Medulla oblongata (tissue), 1 donor: ENCODE data around the gene FGR.
"Not testable (repeated sequence)": the region's sequence is repeated elsewhere in the genome, so short reads cannot be mapped to it uniquely, and the experiment has no call there.

Experiments
- DNase-seq: peaks from one replicate; pipeline ENCODE4 v3.0.0-alpha.2; 2015; ENCODE audit errors: extremely low spot score

FGR gene

DNA sequence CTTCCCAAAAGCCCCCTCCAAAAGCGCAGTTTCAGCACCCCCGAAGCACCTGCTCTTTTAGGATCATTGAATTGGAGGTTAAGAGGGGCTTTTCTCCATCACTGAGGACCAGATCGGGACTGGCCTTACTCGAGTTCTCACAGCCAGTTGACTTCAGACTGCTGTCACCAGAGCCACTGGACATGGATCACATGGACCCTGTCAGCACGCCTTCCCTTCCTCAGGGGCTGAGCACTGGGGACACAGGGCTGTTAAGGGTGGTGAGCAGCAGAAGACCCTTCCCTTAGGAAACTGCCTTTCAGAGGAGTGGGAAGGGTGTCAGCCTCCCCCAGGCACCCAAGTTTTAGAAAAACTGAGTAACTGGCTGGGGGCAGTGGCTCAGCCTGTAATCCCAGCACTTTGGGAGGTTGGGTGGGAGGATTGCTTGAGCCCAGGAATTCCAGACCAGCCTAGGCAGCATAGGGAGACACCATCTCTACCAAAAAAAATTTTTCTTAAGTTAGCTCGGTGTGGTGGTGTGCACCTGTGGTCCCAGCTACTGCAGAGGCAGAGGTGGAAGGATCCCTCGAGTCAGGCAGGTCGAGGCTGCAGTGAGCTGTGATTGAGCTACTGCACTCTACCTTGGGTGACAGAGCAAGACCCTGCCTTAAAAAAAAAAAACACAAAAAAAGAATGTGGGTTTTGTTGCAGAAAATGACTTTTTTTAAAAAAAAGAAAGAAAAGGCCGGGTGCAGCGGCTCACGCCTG is 584 bp upstream of the FGR start:
- DNase-seq = no peak

DNA sequence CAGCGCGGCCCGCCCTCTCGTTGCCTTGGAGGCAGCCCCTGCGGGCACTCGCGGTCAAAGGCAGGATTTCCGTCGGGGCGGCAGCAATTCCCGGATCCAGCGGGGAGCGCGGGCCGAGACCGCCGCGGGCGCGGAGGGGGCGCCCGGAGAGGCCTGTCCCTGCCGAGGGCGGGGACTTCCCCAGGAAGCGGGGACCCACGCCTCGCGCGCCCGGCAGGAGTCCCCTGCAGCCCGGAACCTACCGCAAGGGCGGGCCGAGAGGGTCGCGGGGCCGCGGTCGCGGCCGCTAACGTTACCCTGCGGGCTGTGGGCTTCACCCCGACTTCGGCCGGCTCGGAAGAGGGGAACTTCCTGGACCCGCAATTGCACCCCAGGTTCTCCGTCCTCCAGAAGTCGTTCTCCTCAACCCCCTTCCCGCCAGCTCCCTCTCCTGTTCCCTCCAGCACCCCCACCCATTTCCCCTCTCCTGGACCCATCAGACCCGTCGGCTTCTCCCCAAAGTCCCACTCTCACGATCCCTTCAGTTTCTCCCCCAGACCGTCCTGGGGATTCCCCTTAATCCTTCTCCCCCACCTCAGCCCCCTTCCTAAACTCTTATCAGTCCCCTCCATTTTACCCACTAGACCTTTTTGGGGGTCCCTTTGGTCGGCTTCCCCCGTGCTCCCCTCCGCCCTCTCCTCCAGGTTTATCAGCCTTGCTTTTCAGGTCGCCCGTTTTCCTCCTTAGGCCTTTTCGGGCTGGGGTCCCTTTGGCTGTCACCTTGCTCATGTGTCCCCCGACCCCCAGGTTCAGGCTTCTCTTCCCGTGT is 604 bp downstream of the FGR start:
- DNase-seq = no peak

DNA sequence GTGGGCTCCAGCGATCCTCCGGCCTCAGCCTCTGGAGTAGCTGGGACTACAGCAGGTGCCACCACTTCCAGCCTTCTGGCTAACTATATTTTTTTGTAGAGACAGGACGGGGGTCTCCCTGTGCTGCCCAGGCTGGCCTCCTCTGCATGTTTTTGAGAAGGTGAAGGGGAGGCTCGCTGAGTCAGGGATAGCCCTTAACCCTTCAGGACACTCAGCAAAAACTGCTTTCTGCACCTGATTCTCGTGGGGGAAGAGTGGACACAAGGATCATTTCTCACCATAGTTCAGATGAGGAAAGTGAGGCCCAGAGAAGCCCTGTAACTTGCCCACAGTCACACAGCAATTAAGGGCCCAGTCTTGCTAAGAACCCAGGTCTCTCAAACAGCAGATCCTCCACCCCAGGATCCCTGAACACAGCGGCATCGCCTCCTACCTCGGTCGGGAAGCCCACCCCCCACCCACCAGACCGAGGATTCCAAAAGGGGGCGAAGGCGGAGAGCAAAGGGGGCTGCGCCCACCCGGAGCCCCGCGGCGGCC is 1.3 kb downstream of the FGR start:
- DNase-seq = no peak

DNA sequence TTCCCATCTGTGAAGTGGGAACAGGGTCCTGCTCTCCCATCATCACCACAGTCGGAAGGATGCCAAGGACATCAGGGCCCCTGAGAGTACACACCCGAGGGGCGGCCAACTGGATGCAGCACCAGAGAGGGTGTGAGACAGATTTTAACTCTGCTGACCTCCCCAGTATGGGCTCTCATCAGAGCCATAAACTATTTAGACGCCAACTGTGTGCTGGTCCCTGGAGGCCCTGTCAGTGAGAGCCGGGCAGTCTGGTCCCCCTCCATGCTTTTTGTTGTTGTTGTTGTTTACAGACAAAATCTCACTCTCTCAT is 1.7 kb downstream of the FGR start:
- no peak for DNase-seq

DNA sequence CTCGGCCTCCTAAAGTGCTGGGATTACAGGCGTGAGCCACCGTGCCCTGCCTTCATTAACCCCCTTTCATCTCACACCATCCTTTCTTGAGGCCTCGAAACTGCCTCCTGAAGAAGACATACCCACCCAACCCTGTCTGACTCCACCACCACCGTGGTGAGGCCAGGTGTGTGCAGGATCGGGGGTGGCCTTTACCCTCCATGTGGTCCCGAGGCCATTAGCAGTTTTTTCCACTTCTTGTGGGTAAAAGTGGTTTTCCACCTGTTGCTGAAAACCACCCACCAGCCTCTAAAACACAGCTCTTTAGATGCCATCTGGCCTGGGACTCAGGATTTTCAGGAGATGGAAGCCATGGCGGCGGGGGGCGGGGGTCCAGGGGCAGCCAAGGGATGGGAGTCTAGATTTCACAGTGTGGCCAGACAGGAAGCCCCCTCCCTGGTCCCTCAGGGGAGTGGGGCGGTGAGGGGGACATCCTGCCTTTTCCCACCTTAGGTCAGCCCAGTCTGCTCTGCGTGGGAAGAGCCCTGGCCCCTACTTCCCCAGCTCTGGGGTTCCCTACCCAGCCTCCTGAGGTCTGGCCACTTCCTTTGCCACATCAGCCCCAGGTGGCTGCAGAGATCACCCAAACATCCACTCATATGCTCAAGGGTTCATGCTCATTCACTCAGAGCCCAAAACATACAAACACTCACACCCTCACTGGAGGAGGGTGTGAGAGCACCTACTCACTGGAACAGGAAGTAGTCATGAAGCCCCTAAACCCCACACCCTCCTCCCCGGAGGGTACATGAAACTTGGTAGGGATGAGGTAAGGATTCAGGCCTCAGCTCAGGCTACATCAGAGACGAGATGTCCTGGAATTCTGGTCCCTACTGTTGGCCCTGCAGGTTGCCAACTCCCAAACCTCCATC is 2.3 kb downstream of the FGR start:
- no peak for DNase-seq

DNA sequence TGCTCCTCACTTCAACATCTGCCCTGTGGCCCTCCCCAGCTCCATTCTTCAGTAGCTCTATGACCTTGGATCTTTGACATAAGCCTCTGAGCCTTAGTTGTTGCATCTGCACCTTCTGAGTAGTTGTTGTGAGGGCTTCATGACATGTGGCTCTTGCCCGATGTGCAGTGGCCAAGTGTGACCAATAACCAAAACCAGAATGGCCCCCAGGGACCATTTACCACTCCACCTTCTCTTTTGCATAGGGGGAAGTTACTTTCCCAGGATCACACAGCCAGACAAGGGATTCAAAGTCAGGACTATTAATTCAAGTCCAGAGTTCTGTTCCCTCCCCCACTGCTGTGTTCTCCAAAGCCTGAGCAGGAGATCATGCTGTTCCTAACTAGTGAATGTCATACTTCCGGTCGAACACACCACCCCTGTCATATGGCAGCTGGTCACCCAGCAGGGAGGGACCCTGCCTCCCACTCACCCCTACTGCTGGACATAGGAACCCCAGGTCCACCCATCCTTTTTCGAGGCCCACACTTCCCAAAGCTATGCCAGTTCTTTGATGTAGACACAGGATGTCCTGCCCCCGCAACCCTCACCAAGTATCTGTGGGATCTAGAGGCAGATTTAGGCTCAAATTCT is 4.0 kb downstream of the FGR start:
- DNase-seq = no peak

DNA sequence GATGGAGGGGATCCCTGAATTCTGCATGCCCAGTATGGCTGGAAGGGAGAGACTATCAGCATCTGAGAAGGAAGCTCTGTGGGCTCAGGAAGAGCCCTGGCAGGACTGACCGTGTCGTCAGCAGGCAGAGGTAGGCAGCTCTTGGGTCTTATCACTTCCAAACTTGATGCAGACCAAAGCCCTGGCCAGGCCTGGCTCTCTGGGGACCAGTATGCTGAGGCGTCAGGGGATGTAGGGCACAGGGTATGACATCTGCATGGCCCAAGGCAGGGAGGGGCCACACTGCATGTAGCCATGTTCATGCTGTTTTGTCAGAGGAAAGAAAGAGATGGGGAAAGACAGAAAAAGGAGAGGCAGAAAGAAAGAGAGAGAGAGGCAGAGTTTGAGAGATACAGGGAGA is 6.3 kb downstream of the FGR start:
- no peak for DNase-seq

DNA sequence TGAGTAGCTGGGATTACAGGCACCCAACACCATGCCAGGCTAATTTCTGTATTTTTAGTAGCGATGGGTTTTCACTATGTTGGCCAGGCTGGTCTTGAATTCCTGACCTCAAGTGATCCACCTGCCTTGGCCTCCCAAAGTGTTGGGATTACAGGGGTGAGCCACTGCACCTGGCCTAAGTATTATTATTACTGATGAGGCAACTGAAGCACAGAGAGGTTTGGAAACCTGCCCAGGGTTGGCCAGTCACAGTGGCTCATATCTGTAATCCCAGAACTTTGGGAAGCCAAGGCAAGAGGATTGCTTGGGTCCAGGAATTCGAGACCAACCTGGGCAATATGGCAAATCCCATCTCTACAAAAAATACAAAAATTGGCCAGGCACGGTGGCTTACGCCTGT is 7.3 kb downstream of the FGR start:
- not testable (repeated sequence) for DNase-seq

DNA sequence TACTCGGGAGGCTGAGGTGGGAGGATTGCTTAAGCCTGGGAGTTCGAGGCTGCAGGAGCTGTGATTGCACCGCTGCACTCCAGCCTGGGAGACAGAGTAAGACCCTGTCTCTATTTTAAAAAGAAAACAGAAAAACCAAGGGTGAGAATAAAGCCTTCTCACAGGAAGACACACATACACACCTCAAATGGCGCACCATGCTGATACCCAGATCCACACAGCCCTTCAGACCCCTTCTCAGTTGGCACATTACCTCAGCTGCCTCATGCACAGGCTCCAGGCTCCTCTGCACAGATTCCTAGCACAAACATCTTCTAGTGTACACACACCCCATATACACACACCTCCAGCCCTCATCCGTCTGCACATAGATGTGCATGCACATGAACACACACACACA is 7.9 kb downstream of the FGR start:
- DNase-seq = no peak

DNA sequence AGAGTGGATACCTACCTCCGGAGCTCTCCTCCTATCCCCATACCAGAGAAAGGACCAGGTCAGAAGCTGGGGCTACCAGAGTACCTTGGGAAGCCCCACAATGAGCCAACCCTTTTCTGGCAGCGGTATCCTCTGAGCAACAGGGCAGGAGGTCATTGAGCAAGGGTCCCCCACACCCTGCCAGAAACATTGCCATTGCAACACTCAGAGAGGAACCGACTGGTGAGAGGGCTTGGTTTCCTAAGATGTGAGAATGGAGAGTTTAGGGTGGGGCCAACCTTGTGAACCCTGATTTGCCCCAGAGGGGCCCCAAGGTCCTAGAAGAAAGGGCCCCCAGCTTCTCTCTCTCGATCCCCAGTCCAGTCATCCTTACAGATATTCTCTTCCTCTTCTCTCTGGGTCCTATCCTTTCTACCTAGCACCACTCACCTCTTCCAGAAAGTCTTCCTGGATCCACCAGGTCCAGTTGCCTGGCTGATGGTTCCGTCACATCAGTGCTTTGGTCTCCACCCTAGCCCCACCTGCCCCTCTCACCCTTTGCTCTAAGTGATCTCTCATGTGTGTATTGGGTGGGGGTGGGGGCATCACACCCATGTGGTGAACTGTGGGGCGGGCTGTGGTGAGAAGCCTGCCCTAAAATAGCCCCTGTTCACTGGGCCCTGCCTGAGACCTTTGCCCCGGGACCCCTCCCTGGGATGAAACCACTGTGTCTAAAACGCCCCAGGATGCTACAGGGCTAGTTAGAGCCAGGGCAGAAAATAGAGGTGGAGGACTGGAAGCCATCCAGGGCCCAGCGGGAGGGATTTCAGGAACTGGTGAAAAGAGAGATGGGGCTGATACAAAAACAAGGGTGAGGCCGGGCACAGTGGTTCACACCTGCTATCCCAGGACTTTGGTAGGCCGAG is 8.7 kb downstream of the FGR start:
- no peak for DNase-seq

DNA sequence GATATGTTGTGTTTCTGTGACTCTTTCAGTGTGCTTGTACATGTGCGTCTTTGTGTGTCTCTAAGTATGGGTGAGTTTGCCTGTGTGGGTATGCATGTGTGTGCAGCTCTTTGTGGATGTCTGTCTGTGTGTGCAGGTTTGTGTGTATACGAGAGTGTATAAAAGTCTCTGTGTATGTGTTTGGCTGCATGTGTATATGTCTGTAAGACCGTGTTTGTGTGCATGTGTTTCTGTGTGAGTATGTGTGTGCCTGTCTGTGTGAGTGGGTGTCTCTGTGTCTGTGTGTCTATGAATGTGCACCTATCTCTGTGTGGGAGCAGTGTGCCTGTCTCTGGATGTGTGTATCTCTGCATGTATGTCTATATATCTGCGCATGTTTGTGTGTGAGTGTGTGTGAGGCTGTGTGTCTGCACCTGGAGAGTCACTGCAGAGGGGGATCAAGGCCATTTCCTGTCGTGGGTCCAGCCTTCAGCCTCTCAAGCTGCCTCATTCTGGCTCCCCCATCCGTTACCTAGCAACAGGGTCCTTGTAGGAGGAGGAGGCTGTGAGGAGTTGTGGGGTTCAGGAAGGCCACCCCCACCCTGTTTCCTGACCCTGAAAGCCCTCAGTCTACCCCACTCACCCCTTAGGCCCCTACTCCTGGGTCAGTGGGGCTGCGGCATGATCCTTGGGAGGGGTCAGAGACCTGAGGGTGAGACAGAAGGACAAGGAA is 10.4 kb downstream of the FGR start:
- no peak for DNase-seq

DNA sequence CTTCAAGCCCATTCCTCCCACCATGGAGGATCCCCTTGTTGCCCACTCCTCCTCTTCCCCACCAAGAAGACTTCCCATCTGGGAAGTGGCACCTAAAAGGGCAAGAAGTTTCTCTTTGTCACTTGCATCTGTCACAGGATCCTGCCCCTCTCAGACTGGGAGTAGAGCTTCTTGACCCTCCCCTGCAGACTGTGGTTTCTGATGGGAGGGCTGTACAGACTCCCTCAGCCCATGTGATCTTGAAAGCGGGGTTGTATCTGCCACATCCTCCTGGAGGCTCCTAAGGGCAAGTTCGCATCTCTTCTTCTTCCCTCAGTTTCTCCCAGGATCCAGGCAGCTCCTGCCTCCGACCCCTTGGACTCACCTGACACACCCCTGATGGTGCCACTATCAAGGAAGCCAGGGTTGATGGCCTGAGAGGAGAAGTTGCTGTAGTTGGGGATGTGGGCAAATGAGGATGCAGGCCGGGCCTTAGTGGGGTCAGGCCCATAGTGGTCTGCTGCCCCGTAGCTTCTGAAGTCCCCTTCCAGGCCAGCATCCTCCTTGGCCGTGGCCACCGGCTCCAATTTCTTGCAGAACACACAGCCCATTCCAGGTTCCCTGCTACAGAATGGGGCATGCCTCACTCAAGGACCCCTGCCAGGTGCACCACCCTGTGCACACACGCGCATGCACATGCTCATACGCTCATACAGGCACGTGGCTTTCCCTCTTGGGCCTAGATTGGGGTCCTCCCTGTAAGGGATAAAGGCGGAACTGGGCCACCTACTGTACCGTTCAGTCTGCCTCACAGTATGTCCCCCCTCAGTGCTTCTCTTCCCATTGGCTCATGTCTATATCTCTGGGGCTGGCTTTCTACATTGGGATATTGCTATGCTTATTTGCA is 11.4 kb downstream of the FGR start:
- no peak for DNase-seq

DNA sequence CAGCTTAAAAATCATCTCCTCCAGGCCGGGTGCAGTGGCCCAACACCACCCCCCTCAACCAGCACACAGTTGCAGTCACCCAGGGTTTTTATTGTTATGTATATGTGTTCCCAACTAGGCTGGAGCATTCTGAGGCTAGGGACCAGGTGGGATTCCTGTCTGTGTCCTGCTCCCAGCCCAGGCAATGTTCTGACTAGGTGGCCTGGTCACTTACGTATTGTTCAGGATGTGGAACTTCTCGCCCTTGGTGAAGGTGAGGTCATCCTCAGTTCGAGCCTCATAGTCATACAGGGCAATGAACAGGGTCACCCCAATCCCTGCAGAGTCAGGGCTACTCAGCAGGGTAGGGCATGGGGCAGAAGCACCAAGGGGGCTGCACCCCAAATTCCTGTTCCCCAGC is 12.2 kb downstream of the FGR start:
- DNase-seq = no peak

DNA sequence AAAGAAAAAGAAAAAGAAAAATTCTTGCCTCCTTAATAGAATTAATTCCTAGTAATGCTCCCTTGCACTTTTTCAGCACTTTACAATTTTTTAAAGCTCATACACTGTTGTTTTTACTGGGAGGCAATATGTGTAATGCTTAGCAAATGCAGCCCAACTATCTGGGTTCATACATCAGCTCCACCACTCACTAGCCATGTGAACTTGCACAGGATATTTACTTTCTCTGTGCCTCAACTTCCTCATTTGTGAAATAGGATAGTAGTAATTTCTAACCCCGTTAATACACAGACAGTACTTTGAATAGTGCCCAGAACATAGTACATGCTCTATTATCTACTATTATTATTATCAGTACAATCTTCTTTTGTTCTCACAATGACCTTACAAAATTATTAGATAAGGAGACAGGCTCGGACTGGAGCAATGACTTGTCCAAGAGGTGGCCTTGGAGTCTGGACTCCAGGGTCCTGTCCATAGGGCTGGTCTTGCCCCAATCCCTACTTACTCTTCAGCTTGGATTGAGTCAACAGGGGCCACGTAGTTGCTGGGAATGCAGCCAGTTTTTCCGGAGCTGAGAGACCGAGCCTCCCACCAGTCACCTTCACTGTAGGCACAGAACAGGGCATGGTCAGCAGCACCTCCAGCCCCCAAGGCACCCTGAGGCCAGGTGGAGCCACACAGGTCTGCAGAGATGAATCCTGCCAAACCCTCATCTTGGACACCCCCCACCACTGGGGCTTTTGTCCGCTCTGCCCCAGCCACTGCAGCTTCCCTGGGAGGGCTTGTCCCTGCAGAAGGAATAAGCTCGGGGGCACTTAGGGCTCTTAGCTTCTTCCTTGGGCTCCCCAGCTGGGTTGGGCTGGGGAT is 13.7 kb downstream of the FGR start:
- DNase-seq = no peak

DNA sequence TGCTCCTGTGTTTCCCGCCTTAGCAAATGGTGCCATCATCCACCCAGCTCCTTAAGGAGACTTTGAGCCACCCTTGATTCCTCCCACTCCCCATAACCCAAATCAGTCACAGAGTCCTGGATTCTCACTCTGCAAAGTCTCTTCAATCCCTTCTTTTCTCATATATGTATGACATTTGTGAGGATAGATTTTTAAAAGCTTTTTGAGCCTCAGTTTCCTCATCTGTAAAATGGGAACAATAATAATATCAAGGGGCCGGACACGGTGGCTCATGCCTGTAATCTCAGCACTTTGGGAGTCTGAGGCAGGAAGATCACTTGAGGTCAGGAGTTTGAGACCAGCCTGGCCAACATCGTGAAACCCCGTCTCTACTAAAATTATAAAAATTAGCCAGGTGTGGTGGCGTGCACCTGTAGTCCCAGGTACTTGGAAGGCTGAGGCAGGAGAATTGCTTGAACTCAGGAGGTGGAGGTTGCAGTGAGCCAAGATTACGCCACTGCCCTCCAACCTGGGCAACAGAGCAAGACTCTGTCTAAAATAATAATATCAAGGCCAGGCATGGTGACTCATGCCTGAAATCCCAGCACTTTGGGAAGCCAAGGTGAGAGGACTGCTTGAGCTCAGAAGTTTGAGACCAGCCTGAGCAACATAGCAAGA is 15.1 kb downstream of the FGR start:
- DNase-seq = not testable (repeated sequence)

DNA sequence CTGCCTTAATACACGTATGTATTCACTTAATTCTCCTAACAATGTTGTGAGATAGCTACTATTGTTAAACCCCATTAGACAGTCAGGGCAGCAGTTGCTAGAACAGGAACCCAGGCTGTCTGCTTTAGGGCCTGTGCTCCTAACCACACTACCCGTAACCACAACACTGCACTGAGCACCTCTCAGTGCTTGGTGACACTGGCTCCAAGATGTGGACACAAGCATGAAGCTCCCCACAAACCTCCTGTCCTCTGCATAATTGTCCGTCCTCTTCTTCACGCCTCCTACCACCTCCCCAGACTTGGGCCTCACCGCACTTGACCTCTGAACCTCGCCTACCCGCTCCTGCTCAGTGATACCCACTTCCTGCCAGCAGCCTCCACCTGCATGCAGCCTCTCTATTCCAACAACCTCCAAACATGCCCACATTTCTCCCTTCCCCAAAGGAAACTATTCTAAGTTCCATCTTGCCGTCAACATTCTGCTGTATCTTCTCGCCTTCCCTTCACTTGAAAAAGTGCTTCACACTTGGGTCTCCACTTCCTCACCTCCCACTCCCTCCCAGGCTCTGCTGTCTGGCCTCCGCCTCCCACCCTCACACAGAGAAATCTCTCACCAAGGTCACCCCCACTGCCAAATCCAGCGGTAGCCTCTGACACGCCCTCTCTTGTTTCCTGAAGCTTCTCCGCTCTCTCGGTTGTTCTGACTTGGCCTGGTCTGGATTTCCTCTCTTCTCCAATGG is 16.5 kb downstream of the FGR start:
- no peak for DNase-seq

DNA sequence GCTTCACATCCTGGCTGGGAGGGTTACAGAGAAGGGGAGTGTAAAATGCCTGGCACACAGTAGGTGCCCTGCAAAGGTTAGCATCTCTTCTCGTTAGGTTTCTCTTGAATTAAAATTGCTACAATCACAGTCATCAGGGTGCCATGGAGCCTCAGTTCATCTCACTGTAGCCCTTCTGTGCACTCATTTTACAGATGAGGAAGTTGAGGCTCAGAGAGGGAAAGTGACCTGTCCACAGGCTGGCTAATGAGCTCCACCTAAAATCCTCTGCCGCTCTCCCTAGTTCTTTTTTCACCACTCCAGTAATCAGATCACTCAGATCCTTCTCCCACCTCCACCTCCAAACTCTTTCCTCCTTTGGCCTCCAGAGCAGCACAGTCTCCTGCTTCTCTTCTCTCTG is 17.6 kb downstream of the FGR start:
- no peak for DNase-seq
